GM19035 (cell line): ENCODE measurements around the gene IQSEC3.

ENCODE experiments used
- ATAC-seq: cut with Tn5 transposase; IDR thresholded peaks from one replicate; pipeline ENCODE4 v1.9.1; 2021; ENCODE audit not compliant: unreplicated experiment

The IQSEC3 gene

DNA sequence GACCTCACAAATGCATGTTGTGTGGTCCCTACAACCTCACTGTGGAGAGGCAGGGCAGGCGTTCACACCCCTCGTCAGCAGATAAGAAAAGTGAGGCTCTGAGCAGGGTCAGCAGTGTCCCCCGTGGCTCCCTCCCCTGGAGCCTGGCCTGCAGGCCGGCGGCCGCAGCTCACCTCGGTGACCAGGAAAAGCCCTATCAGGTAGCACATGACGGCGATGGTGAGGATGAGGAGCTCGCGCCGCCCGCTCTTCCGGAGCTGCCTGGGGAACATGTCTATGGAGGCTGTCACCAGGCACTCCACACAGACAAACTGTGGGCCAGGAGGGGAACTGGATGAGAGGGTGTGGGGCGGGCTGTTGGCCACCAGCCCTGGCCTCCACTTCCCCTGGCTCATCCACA, 129.4 kb downstream of the IQSEC3 start:
- no peak for ATAC-seq

DNA sequence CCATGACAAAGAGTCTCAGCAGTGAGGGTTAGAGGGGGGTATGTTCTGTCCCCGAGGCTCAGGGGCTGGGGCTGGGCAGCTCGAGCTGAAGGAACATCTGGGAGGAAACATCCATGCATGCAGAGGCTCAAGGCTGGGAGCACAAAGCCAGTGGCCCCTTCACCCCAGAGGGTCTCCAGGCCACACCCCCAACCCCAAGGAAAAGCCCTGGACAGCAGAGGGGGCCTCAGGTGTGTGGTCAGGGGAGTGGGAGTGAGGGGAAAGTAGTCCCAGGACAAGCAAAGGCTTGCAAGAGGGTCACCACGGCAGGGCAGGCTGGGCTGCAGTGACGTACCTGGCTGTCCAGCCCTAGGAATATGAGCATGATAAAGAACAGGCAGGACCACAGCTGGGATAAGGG, 129.9 kb downstream of the IQSEC3 start:
- ATAC-seq: no peak

DNA sequence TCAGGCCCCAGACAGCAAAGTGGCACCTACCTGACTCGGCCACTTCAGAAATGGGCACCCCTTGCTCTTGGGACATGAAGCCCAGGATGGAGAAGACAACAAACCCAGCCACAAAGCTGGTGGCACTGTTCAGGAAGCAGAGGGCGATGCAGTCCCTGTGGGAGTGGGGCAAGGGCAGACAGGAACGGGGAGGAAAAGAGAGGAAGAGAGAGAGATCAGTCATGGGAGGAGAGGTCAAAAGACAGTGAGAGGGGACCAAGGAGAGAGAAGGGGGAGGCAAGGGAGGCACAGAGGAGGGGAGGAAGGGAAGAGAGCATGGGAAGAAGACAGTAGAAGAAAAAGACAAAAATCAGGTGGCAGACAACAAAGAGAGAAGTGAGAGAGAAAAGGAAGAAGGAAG, 130.8 kb downstream of the IQSEC3 start:
- no peak for ATAC-seq

DNA sequence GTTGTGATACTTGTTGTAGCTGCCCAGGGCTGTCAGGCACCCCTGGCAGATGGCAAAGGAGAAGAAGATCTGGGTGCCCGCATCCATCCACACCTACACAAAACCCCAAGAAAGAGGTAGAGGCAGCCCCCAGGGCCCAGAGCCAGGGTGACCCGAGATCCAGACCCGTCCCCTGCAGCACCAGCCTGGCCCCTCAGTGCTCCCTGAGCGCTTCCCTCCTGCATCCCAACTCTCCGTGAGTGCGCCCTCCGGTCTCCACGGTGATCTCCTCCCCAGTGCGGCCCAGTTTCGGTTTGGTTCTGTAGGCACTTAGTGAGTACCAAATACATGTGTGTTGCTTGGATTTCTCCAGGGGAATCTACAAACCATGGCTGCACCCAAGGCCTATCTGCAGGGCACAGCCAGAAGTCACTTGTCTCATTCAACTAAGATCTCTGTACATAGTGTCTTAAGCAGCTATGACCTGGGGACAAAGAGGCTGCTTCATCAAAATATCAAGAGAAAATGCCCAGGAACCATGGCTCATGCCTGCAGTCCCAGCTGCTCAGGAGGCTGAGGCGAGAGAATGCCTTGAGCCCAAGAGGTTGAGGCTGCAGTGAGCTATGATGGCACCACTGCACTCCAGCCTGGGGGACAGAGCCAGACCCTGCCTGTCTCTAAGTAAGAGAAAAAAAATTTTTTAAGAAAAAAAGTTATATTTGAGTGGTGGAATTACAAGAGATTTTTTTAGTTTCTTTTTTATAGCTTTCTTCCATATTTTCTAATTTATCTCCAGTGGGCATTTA, 131.5 kb downstream of the IQSEC3 start:
- ATAC-seq: no peak

DNA sequence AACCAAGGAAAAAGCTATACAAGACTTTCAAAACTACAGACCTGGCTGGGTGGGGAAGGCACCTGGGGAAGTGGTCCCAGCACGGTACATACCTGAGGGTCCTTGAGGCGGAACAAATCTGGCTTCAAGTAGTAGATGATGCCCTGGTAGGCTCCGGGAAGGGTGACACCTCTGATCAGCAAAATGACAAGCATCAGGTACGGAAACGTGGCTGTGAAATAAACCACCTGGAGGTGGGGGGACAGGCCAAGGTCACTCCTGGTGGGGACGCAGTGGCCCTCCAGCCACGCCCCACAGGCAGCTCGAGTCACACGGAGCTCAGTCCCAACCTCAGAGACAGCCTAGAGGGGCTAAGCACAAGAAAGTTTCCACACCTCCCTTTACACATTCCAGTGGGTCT, 132.1 kb downstream of the IQSEC3 start:
- ATAC-seq: no peak

GRCh38 chr12:201361-201760, 134.8 kb downstream of the IQSEC3 start:
- ATAC-seq: no peak

DNA sequence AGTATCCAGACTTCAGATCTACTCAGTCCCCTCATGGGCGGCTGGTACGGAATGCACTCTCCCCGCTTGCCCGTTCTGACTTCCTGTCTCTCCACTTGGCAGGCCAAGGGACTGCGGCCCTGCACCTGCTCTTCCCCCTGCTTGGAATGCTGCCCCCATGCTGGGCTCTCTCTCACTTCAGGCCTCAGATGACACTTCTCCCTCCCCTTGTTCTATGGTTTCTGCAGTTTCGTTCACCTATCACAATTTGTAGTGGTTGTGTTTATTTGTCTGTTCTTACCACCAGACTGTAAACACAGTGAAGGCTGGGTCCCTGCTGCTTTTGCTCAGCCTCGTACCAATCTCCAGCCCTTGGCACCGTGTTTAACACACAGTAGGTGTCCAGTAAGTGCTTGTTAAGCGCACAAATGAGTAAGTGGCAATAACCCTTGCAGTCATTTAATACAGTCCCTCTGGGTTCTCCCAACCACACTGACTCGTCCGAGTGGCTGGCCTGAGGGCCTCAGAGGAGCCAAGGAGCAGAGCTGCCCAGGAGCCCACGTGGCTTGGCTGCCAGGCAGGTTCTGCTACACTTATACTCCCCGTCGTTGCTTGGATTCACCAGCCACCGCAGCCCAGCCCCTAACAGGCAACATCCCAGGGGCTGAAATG, 135.6 kb downstream of the IQSEC3 start:
- no peak for ATAC-seq

DNA sequence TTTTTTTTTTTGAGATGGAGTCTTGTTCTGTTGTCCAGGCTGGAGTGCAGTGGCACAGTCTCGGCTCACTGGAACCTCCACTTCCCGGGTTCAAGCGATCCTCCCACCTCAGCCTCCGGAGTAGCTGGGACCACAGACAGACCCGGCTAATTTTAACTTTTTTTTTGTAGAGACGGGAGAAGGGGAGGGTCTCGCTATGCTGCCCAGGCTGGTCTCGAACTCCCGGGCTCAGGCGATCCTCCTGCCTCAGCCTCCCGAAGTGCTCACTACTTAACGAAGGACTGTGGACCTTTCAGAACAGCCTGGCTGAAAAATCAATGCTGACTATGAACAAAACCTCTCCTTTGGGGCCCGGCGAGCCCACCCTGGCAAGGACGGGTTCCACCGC, 136.5 kb downstream of the IQSEC3 start:
- ATAC-seq: no peak

DNA sequence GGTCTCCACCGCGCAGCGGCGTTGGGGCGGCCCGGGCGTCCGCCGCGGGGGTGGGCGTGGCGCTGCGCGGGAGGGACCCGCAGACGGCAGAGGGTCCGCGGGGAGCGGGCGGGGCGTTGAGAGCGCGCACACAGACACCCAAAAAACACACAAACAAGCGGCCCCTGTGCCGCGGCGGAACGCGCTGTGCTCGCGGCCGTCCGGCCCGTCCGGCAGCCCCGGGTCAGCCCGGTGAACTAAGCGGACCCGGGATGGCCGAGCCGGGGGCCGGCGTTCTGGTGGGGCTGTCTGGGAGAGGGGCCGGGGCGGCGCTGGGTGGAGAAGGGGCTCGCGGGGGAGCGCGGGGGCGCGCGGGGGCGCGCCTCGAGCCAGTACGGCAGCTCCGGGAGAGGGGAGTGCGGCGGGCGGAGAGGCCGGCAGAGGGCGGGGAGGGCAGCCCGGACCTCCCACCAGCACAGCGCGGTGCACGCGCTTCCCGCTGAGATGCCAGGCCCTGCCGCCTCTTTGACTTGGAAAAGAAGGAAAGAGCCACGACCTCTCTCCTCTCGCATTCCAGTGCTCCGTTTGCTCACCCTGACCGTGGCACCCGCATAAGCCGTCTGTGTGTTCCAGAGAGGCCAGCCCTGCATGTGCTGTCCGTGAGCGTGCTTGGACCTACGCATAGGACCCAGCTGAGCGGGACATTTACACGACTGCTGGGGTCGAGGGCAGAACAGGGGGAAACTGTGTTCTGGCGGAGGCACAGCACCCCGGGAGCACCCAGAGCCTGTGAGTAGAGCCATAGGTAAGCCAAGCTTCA, 137.1 kb downstream of the IQSEC3 start:
- no peak for ATAC-seq

DNA sequence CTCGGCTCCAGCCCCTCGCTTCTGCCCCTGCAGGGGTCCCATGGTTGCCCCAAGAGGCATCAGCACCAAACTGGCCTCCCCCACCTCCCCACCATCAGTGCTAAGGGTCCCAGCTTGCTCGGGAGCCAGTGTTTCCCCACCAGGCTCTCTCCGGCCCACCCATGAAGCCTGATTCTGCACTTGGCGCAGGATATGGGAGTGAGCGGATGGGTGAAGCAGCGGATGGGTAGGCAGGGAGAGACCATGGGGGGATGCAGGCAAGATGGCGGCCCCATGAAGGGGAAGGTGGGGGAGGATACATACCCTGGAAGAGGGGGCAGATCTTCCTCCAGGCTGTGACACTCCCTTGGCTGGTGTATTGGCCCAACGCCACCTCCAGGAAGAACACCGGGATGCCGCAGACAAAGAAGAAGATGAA, 137.7 kb downstream of the IQSEC3 start:
- no peak for ATAC-seq

GRCh38 chr12:205026-205425, 138.5 kb downstream of the IQSEC3 start:
- no peak for ATAC-seq

GRCh38 chr12:206746-207440, 140.3 kb downstream of the IQSEC3 start:
- ATAC-seq: no peak

- no peak for ATAC-seq
These were observed 141.2 kb downstream of the IQSEC3 start for GRCh38 chr12:207804-208203.

- no peak for ATAC-seq
These were observed 142.2 kb downstream of the IQSEC3 start for GRCh38 chr12:208813-209212.

DNA sequence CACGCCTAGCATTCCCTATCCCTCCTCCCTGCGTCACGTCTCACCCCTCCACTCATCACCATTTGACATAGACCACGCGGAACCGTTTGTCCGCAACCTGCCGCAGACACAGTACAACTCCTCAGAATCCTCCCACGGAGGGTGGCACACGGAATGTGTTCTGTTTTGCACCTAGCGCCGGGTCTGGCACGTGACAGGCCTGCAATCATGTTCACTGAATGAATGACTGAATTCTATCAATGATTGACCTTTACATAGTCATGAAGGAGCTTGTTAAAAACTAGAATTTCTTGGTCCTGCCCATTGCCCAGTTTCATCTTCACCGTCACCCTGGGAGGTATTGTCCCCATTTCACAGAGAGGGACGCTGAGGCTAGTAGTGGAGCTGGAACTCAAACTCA, 142.7 kb downstream of the IQSEC3 start:
- ATAC-seq: no peak

DNA sequence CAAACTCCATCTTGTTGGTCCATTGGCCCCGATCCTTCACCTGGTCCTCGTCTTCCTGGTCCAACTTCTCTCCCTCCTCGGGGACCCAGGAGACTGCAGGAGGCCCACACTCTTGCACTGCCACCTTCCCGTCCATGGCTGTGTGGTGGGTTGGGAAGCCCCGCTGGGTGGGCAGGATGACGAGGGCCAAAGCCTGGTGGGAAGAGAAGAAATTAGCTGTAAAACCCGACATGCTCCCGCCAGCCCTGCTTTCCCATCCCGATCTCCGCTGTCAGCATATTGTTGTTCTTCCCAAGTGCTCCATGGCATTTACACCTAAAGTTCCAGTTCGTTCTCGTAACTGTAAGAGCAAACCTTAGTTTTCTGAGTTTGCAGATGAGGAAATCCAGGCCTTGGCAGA, 143.3 kb downstream of the IQSEC3 start:
- no peak for ATAC-seq

- ATAC-seq: no peak
These were observed 143.9 kb downstream of the IQSEC3 start for GRCh38 chr12:210277-211141.

DNA sequence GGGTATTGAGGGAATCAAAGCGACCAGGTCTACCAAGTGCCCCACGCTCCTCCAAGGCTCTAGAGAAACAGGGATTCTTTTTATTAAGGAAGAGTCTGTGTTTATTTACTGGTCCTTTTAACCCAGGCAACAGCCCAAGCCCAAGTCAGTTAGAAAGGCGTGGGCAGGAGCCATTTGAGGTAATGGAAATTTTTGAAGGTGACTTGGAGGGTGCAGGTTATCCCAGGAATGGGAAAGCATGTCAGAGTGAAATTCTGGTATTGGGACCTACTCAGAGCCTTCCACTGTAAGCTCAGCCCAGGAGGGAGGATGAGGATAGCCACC, 144.5 kb downstream of the IQSEC3 start:
- ATAC-seq: no peak

DNA sequence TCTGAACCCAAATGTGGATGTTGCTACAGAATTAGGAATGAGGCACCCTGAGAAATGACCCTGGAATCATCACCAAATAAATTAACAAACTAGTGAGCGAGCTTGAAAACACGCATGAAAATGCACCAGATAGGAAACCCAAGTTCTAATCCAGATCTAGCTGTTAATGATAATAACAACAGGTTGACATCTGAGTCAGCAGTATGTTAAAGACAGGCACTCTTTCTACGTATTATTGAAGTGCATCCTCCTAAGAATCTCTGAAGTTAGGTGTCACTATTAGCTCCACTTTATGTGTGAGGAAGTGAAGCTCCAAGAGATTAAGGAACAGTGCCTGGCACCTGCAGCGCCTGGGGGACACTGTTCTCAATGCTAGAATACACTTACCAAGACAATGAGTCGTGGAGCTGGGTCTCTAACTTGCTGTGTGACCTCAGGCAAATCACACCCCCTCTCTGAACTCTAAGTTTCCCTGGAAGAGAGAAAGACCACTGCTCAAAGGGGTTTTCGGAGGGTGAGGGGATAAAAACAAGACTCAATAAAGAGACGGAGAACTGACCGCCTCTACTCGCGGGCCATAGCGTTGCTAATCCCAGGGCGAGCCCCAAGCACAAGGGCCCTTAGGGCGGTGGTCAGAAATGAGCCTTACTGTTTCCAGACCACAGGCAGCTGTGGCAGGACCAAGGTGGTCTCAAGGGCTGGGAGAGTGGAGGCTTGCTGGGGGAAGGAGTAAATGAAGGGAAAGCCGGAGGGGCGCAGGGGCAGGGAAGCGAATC, 145.3 kb downstream of the IQSEC3 start:
- no peak for ATAC-seq

DNA sequence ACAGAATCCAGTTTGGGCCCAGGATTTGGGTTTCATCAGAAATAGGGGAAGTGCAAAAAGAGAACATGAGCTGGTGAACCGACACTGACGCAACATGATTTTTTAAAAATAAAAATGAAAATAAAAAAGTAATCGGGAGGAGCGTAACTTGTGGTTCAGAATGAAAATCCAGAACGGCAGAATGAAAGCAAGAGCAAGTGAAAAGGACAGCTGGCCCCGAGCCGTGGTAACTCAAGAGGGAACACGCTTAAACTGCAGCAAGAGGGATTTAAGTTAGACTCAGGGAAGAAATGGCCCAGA, 145.8 kb downstream of the IQSEC3 start:
- ATAC-seq: no peak
